K562 (cell line): ENCODE data around the gene SPRN. TPM values are rescaled to one million over a fixed set of nuclear protein-coding genes. Genes with fewer than 3 reads are reported as not detected.

Source experiments
- ATAC-seq: fragments of 200-7000 bp; cut with Tn5 transposase; 3 replicates; pipeline ENCODE4 v1.9.1; 2020; ENCODE audit warnings: moderate library complexity
- BruUV-seq: library from RNA; stranded (reverse); fragments of 400-500 nt; replicated peaks from 2 replicates; lab custom pipeline; 2021; lab: Mats Ljungman, UMichigan
- CTCF ChIA-PET: fragments of 300-600 bp; formaldehyde crosslinking; extraction: SDS; loops from one replicate; lab custom pipeline; 2021; ENCODE audit warnings: low intra/inter-chr PET ratio; lab: Yijun Ruan, JAX
- POLR2A ChIA-PET: fragments of 300-600, 350-650 bp; sonication (Branson Sonifier 250); formaldehyde crosslinking; extraction: SDS; loops from one replicate; lab custom pipeline; 2021; ENCODE audit warnings: antibody characterized with exemption, inconsistent platforms; lab: Yijun Ruan, JAX
- DNase-seq, 4 experiments: peaks; one replicate each; pipeline versions ENCODE4 v3.0.0 to v3.0.0-alpha.2; 2011 to 2018; ENCODE audit warnings: low spot score in 3 of 4, mixed read lengths in 3 of 4; ENCODE audit errors: extremely low read depth in 1 of 4
- FAIRE-seq: peaks from 2 replicates; lab custom pipeline; 2011; peaks lifted over from hg19 to GRCh38; lab: Jason Lieb, UNC
- H2AFZ ChIP-seq: 2 replicates; pipeline ENCODE4 v1.6.0; 2011; ENCODE audit warnings: low read depth, low read length, control low read depth, inconsistent platforms
- H3K27ac ChIP-seq: fragments of 200-600 bp; 3 replicates; pipeline ENCODE4 v1.8.0; 2011; ENCODE audit warnings: low read depth, mild to moderate bottlenecking, control low read depth, inconsistent platforms, low read length, moderate library complexity, mixed read lengths; ENCODE audit errors: extremely low read depth
- H3K27me3 ChIP-seq, 2 experiments: fragments of 300-600 bp in 1 of 2; 2 replicates in 1 of 2; 3 replicates in 1 of 2; pipeline versions ENCODE4 v1.6.0 to v1.8.0; 2011; ENCODE audit warnings: inconsistent platforms in 2 of 2, low read length in 2 of 2, mild to moderate bottlenecking in 1 of 2, mixed read lengths in 1 of 2, moderate library complexity in 1 of 2; ENCODE audit not compliant: control insufficient read depth in 2 of 2, insufficient read depth in 2 of 2
- H3K36me3 ChIP-seq: fragments of 300-600 bp; 3 replicates; pipeline ENCODE4 v1.8.0; 2011; ENCODE audit warnings: mild to moderate bottlenecking, low read length, inconsistent platforms; ENCODE audit not compliant: control insufficient read depth, insufficient read depth
- H3K4me1 ChIP-seq, 2 experiments: fragments of 200-600 bp in 1 of 2; replicated peaks in 1 of 2; 2 replicates in 1 of 2; 3 replicates in 1 of 2; pipeline versions ENCODE4 v1.5.1 to v1.8.0; 2011; ENCODE audit warnings: inconsistent platforms in 2 of 2, low read length in 2 of 2, mild to moderate bottlenecking in 1 of 2, mixed read lengths in 1 of 2, moderate library complexity in 1 of 2; ENCODE audit not compliant: control insufficient read depth in 2 of 2, insufficient read depth in 2 of 2
- H3K4me2 ChIP-seq: 2 replicates; pipeline ENCODE4 v1.6.1; 2011; ENCODE audit warnings: low read length, control low read depth, inconsistent platforms, mixed read lengths; ENCODE audit not compliant: insufficient read depth
- H3K4me3 ChIP-seq: fragments of 200-600 bp; sonication (generic), shearing (Covaris generic); 2 replicates; pipeline ENCODE4 v1.5.1; 2016; ENCODE audit warnings: control low read depth, inconsistent platforms
- H3K79me2 ChIP-seq: fragments of 200-600 bp; 3 replicates; pipeline ENCODE4 v1.8.0; 2011; ENCODE audit warnings: low read length, inconsistent platforms; ENCODE audit not compliant: control insufficient read depth, insufficient read depth
- H3K9ac ChIP-seq, 2 experiments: 2 replicates each; pipeline versions ENCODE4 v1.6.0 to v1.6.1; 2011; ENCODE audit warnings: low read depth in 2 of 2, low read length in 2 of 2, control low read depth in 1 of 2, inconsistent platforms in 1 of 2, mild to moderate bottlenecking in 1 of 2, mixed read lengths in 1 of 2; ENCODE audit not compliant: insufficient read depth in 1 of 2
- H3K9me1 ChIP-seq: one replicate; pipeline ENCODE4 v1.6.0; 2011; ENCODE audit warnings: inconsistent platforms, mild to moderate bottlenecking, low read length, moderate library complexity; ENCODE audit not compliant: control insufficient read depth, insufficient read depth
- H3K9me3 ChIP-seq: replicated peaks from 2 replicates; pipeline ENCODE4 v1.5.1; 2011; ENCODE audit warnings: low read depth, low read length, inconsistent platforms; ENCODE audit not compliant: control insufficient read depth, insufficient read depth
- H4K20me1 ChIP-seq: replicated peaks from 2 replicates; pipeline ENCODE4 v1.6.1; 2011; ENCODE audit warnings: low read length, inconsistent platforms, mixed read lengths; ENCODE audit not compliant: control insufficient read depth, insufficient read depth
- HOXB6 ChIP-seq: fragments of 250-450 bp; sonication (Bioruptor Pico); IDR thresholded peaks from 2 replicates; pipeline ENCODE4 v1.5.1; 2022; ENCODE audit warnings: mild to moderate bottlenecking, borderline replicate concordance
- KLF6 ChIP-seq: fragments of 250-450 bp; sonication (Bioruptor Pico); IDR thresholded peaks from 2 replicates; pipeline ENCODE4 v1.4.0; 2020; ENCODE audit warnings: mild to moderate bottlenecking, moderate library complexity, borderline replicate concordance
- MCM7 ChIP-seq, 2 experiments: fragments of 450-650 bp; IDR thresholded peaks; 2 replicates each; pipeline ENCODE4 v1.6.1; 2016 to 2018
- MITF ChIP-seq: IDR thresholded peaks from 2 replicates; pipeline ENCODE4 v1.6.1; 2014; ENCODE audit warnings: antibody characterized with exemption
- RBFOX2 ChIP-seq: fragments of 200-400 bp; formaldehyde crosslinking; IDR thresholded peaks from 2 replicates; pipeline ENCODE4 v1.6.1; 2017; ENCODE audit warnings: low read depth, mild to moderate bottlenecking, low read length, moderate library complexity
- TOE1 ChIP-seq, 2 experiments: fragments of 450-650 bp in 1 of 2; sonication (generic) in 1 of 2; formaldehyde crosslinking in 1 of 2; IDR thresholded peaks; 2 replicates each; pipeline versions ENCODE4 v1.7.1 to v1.8.0; 2016 to 2022; ENCODE audit warnings: borderline replicate concordance in 2 of 2, mild to moderate bottlenecking in 2 of 2, antibody characterized with exemption in 1 of 2, inconsistent platforms in 1 of 2, low read depth in 1 of 2, missing genetic modification reagents in 1 of 2, moderate library complexity in 1 of 2
- ZNF165 ChIP-seq: fragments of 250-450 bp; sonication (Bioruptor Pico); IDR thresholded peaks from 2 replicates; pipeline ENCODE4 v1.4.0; 2020; ENCODE audit warnings: borderline replicate concordance
- WGBS: fragments of 100-300 bp; shearing (Covaris generic); methylation state at CpG from one replicate; pipeline ENCODE4 v1.1.6; 2016; ENCODE audit warnings: low coverage, mixed read lengths; ENCODE audit not compliant: insufficient coverage; ENCODE audit errors: missing lambda C conversion rate; 5-methylcytosine and 5-hydroxymethylcytosine counted together
- in situ Hi-C: fragments of 300-500 bp; cut with MboI; formaldehyde crosslinking; loops from 4 replicates; pipeline ENCODE4 v1.15.0; 2018; ENCODE audit warnings: inconsistent platforms, mixed read lengths
- intact Hi-C: fragments of 100-400 bp; cut with micrococcal nuclease; formaldehyde crosslinking; loops from 2 replicates; pipeline ENCODE4 v1.14.2; 2022
- polyA plus RNA-seq, 8 experiments: library from polyadenylated mRNA; depleted of rRNA in 4 of 8; stranded (reverse) in 5 of 8; unstranded in 3 of 8; fragments of >200 nt; fragmentation: Nextera tagmentation in 2 of 8; fragmentation: Illumina TruSeq in 1 of 8; extraction: Ambion mirVana in 2 of 8; extraction: Trizol in 1 of 8; gene quantifications; 2 replicates each; pipeline versions ENCODE4 v1.2.1 to v1.2.3, GENCODE V29; 2011 to 2014; ENCODE audit warnings: inconsistent platforms in 1 of 8, missing spikeins in 1 of 8
- total RNA-seq, 7 experiments: library from RNA; depleted of rRNA in 6 of 7; stranded (reverse); fragments of >200 nt in 6 of 7; fragmentation: Illumina TruSeq in 2 of 7; extraction: Trizol in 2 of 7; gene quantifications; 2 replicates each; pipeline versions ENCODE4 v1.2.1 to v1.2.3, GENCODE V29; 2011 to 2021; ENCODE audit warnings: low replicate concordance in 1 of 7

The SPRN gene
- total and polyA plus RNA-seq, 9 of the 15 experiments (the other 6 are each of a cell fraction or from before 2014, with no cell fraction given): 0.04 TPM; not detected in 8

DNA sequence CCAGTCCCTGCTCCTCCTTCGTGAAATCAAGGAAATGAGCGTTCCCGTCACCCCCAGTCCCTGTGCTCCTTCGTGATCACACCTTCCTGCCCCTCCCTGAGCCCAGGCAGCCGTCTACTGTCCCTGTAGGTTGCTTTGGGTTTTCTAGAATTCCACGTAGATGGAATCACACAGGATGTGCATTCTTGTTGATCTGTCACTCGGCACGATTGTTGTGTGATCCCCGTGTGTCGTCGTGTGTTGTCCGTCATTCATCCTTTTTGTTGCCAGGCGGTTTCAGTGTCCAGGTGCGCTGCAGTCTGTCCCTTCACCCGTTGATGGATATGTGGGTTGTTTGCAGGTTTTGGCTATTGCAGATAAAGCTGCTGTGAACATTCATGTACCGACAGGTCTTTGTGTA is 21.1 kb downstream of the SPRN start (continued):
- no peak for TF ChIP-seq TOE1 (IDR thresholded peaks at IDR 0.05; ENCODE audit: borderline replicate concordance)
- TF ChIP-seq TOE1 (CRISPR knock-in tag; IDR thresholded peaks at IDR 0.05; ENCODE audit: borderline replicate concordance, low read depth): no peak
- TF ChIP-seq HOXB6: no peak
- TF ChIP-seq ZNF165: no peak
- no peak for TF ChIP-seq MCM7 (IDR thresholded peaks at IDR 0.05)

DNA sequence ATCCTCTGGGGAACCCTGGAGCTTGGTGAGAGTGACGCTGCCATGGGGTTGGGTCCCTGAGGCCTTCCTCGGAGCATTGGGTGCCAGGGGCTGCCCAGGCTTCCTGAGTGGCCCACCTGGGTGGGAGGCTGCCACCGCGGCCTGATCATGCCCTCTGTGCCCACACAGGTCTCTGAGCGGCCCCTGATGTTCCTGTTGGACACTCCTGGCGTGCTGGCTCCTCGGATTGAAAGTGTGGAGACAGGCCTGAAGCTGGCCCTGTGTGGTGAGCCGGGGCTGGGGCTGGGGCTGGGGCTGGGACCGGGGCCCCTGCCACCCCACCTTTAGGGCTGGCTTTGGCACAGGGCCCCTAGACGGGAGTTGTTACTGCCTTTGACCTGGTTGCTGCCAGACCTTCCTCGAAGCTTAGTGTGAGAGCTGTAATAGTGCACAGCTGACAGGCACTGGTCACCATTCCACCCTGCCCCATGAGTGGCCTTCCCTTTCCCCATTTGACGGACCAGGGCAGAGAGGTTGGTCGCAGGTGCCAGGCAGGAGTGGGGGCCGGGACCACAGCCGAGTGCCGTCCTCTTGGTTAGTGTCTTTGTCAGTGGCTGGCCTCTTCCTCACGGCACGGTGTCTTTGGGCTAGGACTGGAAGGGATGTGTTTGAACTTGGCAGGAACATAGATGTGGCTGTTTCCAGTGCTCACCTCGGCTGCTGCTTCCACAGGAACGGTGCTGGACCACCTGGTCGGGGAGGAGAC is 22.3 kb downstream of the SPRN start:
- no peak for FAIRE-seq
- in situ Hi-C loops: no loop called here
- intact Hi-C loops: no loop called here

More for the DNA sequence above, 22.3 kb downstream of the SPRN start:
- peaks cover 0 to 7% of the 10 kb centered on the region in 2 experiments; a peak in 2 of 5 replicates for H3K4me1 ChIP-seq
- no peak overlapping the region for H3K4me3 ChIP-seq
- peaks cover 56% of the 10 kb centered on the region; the same call in 2 of the 3 replicates for H3K36me3 ChIP-seq
- H4K20me1 ChIP-seq: no peaks in the 10 kb centered on the region
- H3K4me2 ChIP-seq: no peak overlapping the region
- 0 out of 2 replicates have a peak, but pooled peaks have one; percentile 8 for TF ChIP-seq RBFOX2
- no peak for TF ChIP-seq MITF
- no peak for TF ChIP-seq KLF6
- ATAC-seq (no peak), DNase-seq (no peak)
- ChIA-PET CTCF (no interaction called here), POLR2A (interaction anchor here (1.2 kb wide), 1 partner anchor 14 kb away, joined by 6 read pairs; no protein-coding TSS in a partner anchor)
- H3K79me2 ChIP-seq: peaks cover 3% of the 10 kb centered on the region; the same call in 2 of the 3 replicates
- H2AFZ ChIP-seq: no peak overlapping the region
- WGBS: 93% methylated on average over 5 of the region's 21 CpGs
- no peak overlapping the region for H3K9ac ChIP-seq
- no peaks in the 10 kb centered on the region for H3K9me1 ChIP-seq
- H3K27me3 ChIP-seq: no peaks in the 10 kb centered on the region
- H3K9me3 ChIP-seq: no peaks in the 10 kb centered on the region
- no peak overlapping the region for H3K27ac ChIP-seq
- BruUV-seq: no TSS peak
